ENCODE data around the gene SDHC. TPM values are rescaled to one million over a fixed set of nuclear protein-coding genes. Genes with fewer than 3 reads are reported as not detected.

The SDHC gene
- polyA plus RNA-seq, 3 donors, result 208 to 350 (median 323) TPM

- Histone ChIP-seq H3K4me1 (ENCODE audit: control insufficient read depth in 1 of 2, insufficient read depth in 2 of 2, low read length in 2 of 2) (peaks cover 7 to 10% of the 10 kb centered on the region in 2 donors), H3K4me2 (replicated peaks; ENCODE audit: extremely low read depth, low read length, poor library complexity, severe bottlenecking) (no peak overlapping the region), H3K79me2 (ENCODE audit: insufficient read depth, low read length) (no peaks in the 10 kb centered on the region), H3K36me3 (replicated peaks in 1 of 2; ENCODE audit: control insufficient read depth in 1 of 2, insufficient read depth in 2 of 2, low read length in 2 of 2) (peaks cover 18 to 64% of the 10 kb centered on the region in 2 donors), H3K9me3 (replicated peaks in 1 of 2; ENCODE audit: control insufficient read depth in 1 of 2, insufficient read depth in 1 of 2, low read length in 2 of 2) (no peaks in the 10 kb centered on the region), H2AFZ (ENCODE audit: insufficient read depth, low read depth, low read length, poor library complexity, severe bottlenecking) (no peak overlapping the region), H4K20me1 (ENCODE audit: insufficient read depth, low read length) (peaks cover under 1% of the 10 kb centered on the region), H3K27ac (ENCODE audit: low read depth in 1 of 2, low read length in 2 of 2) (no peak overlapping the region), H3K4me3 (replicated peaks in 1 of 3; ENCODE audit: low read depth in 2 of 3, low read length in 3 of 3) (no peak overlapping the region), H3K27me3 (ENCODE audit: control insufficient read depth in 2 of 2, insufficient read depth in 2 of 2, low read length in 2 of 2) (no peaks in the 10 kb centered on the region), H3K9ac (ENCODE audit: insufficient read depth, low read length, poor library complexity, severe bottlenecking) (no peak overlapping the region)
- DNase-seq, result no peak
- Mint-ChIP-seq H3K9me3 (no peaks in the 10 kb centered on the region), H3K4me3 (no peak overlapping the region), H3K27ac (no peak overlapping the region), H3K36me3 (peaks cover 44 to 71% of the 10 kb centered on the region in 2 donors), H3K4me1 (peaks cover 11% of the 10 kb centered on the region), H3K27me3 (ENCODE audit: low read depth in 3 of 3) (no peaks in the 10 kb centered on the region)
- 100% methylated on average over 4 of the region's 8 CpGs for WGBS (ENCODE audit: insufficient coverage)
- TF ChIP-seq CTCF (IDR thresholded peaks at IDR 0.05), result no peak
- intact Hi-C loops (cut with micrococcal nuclease), result no loop called here
Observed at GRCh38 chr1:161357073-161357472, 42.9 kb downstream of the SDHC start.

GRCh38 chr1:161359291-161359690 is 45.1 kb downstream of the SDHC start:
- peak overlapping the region in 5 of 7 donors; percentile 5 to 80 (median 55) for H3K27ac Mint-ChIP-seq
- no peaks in the 10 kb centered on the region for H3K9me3 Mint-ChIP-seq

More at GRCh38 chr1:161359291-161359690, 45.1 kb downstream of the SDHC start:
- Mint-ChIP-seq H3K4me3 (no peak overlapping the region), H3K4me1 (peaks cover 10% of the 10 kb centered on the region), H3K36me3 (peaks cover 47 to 79% of the 10 kb centered on the region in 2 donors), H3K27me3 (ENCODE audit: low read depth in 3 of 3) (no peaks in the 10 kb centered on the region)
- peak; percentile 28 to 34 (median 34) for DNase-seq
- H3K4me2 ChIP-seq (replicated peaks; ENCODE audit: extremely low read depth, low read length, poor library complexity, severe bottlenecking), result no peak overlapping the region
- H3K9ac ChIP-seq (ENCODE audit: insufficient read depth, low read length, poor library complexity, severe bottlenecking), result no peak overlapping the region
- H3K27me3 ChIP-seq (ENCODE audit: control insufficient read depth in 2 of 2, insufficient read depth in 2 of 2, low read length in 2 of 2), result no peaks in the 10 kb centered on the region
- H3K79me2 ChIP-seq (ENCODE audit: insufficient read depth, low read length), result no peaks in the 10 kb centered on the region
- no peak overlapping the region for H2AFZ ChIP-seq (ENCODE audit: insufficient read depth, low read depth, low read length, poor library complexity, severe bottlenecking)
- H3K4me1 ChIP-seq (ENCODE audit: control insufficient read depth in 1 of 2, insufficient read depth in 2 of 2, low read length in 2 of 2), result peaks cover 7 to 10% of the 10 kb centered on the region in 2 donors
- no peak for TF ChIP-seq CTCF (IDR thresholded peaks at IDR 0.05)
- no peaks in the 10 kb centered on the region for H4K20me1 ChIP-seq (ENCODE audit: insufficient read depth, low read length)
- H3K9me3 ChIP-seq (replicated peaks in 1 of 2; ENCODE audit: control insufficient read depth in 1 of 2, insufficient read depth in 1 of 2, low read length in 2 of 2), result no peaks in the 10 kb centered on the region
- H3K36me3 ChIP-seq (replicated peaks in 1 of 2; ENCODE audit: control insufficient read depth in 1 of 2, insufficient read depth in 2 of 2, low read length in 2 of 2), result peaks cover 30 to 66% of the 10 kb centered on the region in 2 donors
- H3K4me3 ChIP-seq (replicated peaks in 1 of 3; ENCODE audit: low read depth in 2 of 3, low read length in 3 of 3), result no peak overlapping the region
- H3K27ac ChIP-seq (ENCODE audit: low read depth in 1 of 2, low read length in 2 of 2), result peak overlapping the region in 1 of 2 donors; percentile 53
- intact Hi-C loops (cut with micrococcal nuclease), result no loop called here
